ENCODE measurements around the gene REXO5.

Gene REXO5

DNA sequence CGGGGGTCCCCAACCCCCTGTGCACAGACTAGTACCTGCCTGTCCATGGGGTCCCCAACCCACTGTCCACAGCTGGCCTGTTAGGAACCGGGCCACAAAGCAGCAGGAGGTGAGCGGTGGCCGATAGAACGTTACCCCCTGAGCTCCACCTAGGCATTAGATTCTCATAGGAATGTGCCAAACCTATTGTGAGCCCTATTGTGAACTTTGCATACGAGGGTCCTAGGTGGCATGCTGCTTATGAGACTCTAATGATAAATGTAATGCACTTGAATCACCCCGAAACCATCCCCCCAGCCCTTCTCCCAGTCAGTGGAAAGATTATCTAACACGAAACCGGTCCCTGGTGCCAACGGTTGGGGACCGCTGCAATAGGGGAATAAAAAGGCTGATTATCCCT, 1.5 kb downstream of the REXO5 start:
- H3K9me3 ChIP-seq (ENCODE audit: severe bottlenecking), result no peaks in the 10 kb centered on the region
- ATAC-seq (ENCODE audit: low read depth), result no peak
- DNase-seq (ENCODE audit: low spot score), result no peak
- no peak overlapping the region for H3K4me3 ChIP-seq (ENCODE audit: severe bottlenecking)
- TF ChIP-seq, protein P1, sequence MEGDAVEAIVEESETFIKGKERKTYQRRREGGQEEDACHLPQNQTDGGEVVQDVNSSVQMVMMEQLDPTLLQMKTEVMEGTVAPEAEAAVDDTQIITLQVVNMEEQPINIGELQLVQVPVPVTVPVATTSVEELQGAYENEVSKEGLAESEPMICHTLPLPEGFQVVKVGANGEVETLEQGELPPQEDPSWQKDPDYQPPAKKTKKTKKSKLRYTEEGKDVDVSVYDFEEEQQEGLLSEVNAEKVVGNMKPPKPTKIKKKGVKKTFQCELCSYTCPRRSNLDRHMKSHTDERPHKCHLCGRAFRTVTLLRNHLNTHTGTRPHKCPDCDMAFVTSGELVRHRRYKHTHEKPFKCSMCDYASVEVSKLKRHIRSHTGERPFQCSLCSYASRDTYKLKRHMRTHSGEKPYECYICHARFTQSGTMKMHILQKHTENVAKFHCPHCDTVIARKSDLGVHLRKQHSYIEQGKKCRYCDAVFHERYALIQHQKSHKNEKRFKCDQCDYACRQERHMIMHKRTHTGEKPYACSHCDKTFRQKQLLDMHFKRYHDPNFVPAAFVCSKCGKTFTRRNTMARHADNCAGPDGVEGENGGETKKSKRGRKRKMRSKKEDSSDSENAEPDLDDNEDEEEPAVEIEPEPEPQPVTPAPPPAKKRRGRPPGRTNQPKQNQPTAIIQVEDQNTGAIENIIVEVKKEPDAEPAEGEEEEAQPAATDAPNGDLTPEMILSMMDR (IDR thresholded peaks at IDR 0.05; ENCODE audit: poor library complexity, severe bottlenecking), result no peak
- H3K27me3 ChIP-seq (ENCODE audit: insufficient read depth, poor library complexity, severe bottlenecking), result no peaks in the 10 kb centered on the region
- H3K4me1 ChIP-seq (ENCODE audit: insufficient read depth, poor library complexity, severe bottlenecking), result no peaks in the 10 kb centered on the region
- H3K27ac ChIP-seq (ENCODE audit: poor library complexity, severe bottlenecking), result no peak overlapping the region
- peaks cover 6% of the 10 kb centered on the region for H3K36me3 ChIP-seq (ENCODE audit: low read depth)

DNA sequence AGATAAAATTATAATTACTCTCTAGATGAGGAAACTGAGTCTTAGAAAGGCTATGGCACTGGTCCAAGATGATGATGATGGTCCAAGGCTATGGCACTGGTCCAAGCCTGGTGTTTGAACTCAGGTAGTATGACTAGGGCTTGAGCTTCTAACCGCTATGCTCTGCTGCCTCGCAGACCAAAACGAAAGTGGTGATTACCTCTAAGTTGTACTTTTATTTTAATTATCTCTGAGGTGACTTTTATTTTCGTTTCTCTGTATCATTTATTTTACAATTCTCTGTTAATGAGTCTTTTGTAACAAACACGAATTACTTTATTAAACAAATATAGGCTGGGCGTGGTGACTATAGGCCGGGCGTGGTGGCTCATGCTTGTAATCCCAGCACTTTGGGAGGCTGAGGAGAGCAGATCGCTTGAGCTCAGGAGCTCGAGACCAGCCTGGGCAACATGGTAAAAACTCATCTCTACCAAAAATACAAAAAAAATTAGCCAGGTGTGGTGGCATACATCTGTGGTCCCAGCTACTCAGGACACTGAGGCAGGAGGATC, 5.6 kb downstream of the REXO5 start:
- Histone ChIP-seq H3K27me3 (ENCODE audit: insufficient read depth, poor library complexity, severe bottlenecking) (no peaks in the 10 kb centered on the region), H3K9me3 (ENCODE audit: severe bottlenecking) (no peaks in the 10 kb centered on the region), H3K4me1 (ENCODE audit: insufficient read depth, poor library complexity, severe bottlenecking) (no peaks in the 10 kb centered on the region), H3K27ac (ENCODE audit: poor library complexity, severe bottlenecking) (no peak overlapping the region), H3K4me3 (ENCODE audit: severe bottlenecking) (no peak overlapping the region), H3K36me3 (ENCODE audit: low read depth) (peaks cover 19% of the 10 kb centered on the region)
- TF ChIP-seq, protein P1 (IDR thresholded peaks at IDR 0.05; ENCODE audit: poor library complexity, severe bottlenecking), result no peak
- ATAC-seq (ENCODE audit: low read depth) (no peak), DNase-seq (ENCODE audit: low spot score) (no peak)

DNA sequence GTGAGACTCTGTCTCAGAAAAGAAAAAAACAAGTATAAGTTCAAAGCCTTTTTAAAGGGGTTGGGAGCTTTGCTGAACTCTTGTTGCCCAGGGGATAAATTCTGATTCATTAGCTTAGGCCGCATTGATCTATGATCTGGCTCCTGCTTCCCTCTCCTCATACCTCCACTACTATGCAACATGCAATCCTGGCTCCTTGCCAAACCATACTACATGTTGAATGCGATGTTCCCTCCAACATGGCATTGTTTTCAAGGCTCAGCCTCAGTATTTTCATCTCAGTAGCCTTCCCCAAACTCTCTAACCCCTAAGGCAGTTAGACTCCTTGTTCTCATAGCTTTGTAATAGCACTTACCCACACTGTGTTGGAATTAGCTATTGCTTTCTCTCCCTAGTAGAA, 6.2 kb downstream of the REXO5 start:
- DNase-seq (ENCODE audit: low spot score), result no peak
- Histone ChIP-seq H3K36me3 (ENCODE audit: low read depth) (peaks cover 19% of the 10 kb centered on the region), H3K4me3 (ENCODE audit: severe bottlenecking) (no peak overlapping the region), H3K27ac (ENCODE audit: poor library complexity, severe bottlenecking) (no peak overlapping the region), H3K4me1 (ENCODE audit: insufficient read depth, poor library complexity, severe bottlenecking) (no peaks in the 10 kb centered on the region), H3K27me3 (ENCODE audit: insufficient read depth, poor library complexity, severe bottlenecking) (no peaks in the 10 kb centered on the region), H3K9me3 (ENCODE audit: severe bottlenecking) (no peaks in the 10 kb centered on the region)
- TF ChIP-seq, protein P1 (IDR thresholded peaks at IDR 0.05; ENCODE audit: poor library complexity, severe bottlenecking), result no peak
- ATAC-seq (ENCODE audit: low read depth), result no peak

DNA sequence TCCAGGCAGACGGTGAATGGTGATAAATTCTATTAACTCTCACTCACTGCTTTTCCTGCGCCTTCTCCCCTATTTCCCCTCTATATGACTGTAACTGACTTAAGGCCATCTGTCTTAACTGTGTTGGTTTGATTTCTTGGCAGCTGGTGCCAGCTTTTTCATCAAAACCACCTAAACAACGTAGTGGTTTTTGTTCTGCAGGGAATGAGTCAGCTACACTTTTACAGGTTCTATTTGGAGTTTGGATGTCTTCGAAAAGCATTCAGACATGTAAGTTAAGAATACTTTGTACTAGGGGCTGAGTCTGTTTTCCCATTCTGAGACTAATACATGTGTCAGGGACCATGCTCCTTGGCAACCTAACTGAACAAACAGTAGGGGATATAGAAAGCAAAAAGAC, 8.5 kb downstream of the REXO5 start:
- H3K4me1 ChIP-seq (ENCODE audit: insufficient read depth, poor library complexity, severe bottlenecking), result no peaks in the 10 kb centered on the region
- H3K27ac ChIP-seq (ENCODE audit: poor library complexity, severe bottlenecking), result no peak overlapping the region
- no peak overlapping the region for H3K4me3 ChIP-seq (ENCODE audit: severe bottlenecking)
- peaks cover 19% of the 10 kb centered on the region for H3K36me3 ChIP-seq (ENCODE audit: low read depth)
- H3K27me3 ChIP-seq (ENCODE audit: insufficient read depth, poor library complexity, severe bottlenecking), result no peaks in the 10 kb centered on the region
- ATAC-seq (ENCODE audit: low read depth), result no peak
- TF ChIP-seq, protein P1 (IDR thresholded peaks at IDR 0.05; ENCODE audit: poor library complexity, severe bottlenecking), result no peak
- no peaks in the 10 kb centered on the region for H3K9me3 ChIP-seq (ENCODE audit: severe bottlenecking)
- no peak for DNase-seq (ENCODE audit: low spot score)

DNA sequence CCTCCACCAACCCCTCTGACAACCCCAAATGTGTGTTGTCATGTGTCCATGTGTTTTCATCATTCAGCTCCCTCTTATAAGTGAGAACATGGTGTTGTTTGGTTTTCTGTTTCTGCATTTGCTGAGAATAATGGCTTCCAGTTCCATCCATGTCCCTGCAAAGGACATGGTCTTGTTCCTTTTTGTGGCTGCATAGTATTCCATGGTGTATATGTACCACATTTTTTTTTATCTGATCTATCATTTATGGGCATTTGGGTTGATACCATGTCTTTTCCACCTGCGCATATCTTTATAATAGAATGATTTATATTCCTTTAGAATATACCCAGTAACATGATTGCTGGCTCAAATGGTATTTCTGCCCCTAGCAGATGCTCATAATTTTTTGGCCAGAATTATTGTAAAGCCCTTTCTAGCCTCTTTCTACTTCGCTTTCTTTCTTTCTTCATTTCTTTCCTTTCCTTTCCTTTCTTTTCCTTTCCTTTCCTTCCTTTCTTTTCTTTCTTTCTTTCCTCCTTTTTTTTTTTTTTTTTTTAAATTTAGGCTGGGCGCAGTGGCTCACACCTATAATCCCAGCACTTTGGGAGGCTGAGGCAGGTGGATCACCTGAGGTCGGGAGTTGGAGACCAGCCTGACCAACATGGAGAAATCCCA, 12.7 kb downstream of the REXO5 start:
- no peak overlapping the region for H3K4me3 ChIP-seq (ENCODE audit: severe bottlenecking)
- H3K9me3 ChIP-seq (ENCODE audit: severe bottlenecking), result no peaks in the 10 kb centered on the region
- no peaks in the 10 kb centered on the region for H3K27me3 ChIP-seq (ENCODE audit: insufficient read depth, poor library complexity, severe bottlenecking)
- H3K36me3 ChIP-seq (ENCODE audit: low read depth), result peaks cover 38% of the 10 kb centered on the region
- no peaks in the 10 kb centered on the region for H3K4me1 ChIP-seq (ENCODE audit: insufficient read depth, poor library complexity, severe bottlenecking)
- DNase-seq (ENCODE audit: low spot score), result no peak
- TF ChIP-seq, protein P1 (IDR thresholded peaks at IDR 0.05; ENCODE audit: poor library complexity, severe bottlenecking), result no peak
- ATAC-seq (ENCODE audit: low read depth), result no peak
- no peak overlapping the region for H3K27ac ChIP-seq (ENCODE audit: poor library complexity, severe bottlenecking)
